Caco-2 (cell line): ENCODE measurements around the gene FABP3. TPM values are rescaled to one million over a fixed set of nuclear protein-coding genes. Genes with fewer than 3 reads are reported as not detected.

Source experiments
- BruUV-seq: library from RNA; stranded (reverse); fragments of 400-500 nt; replicated peaks from 2 replicates; lab custom pipeline; 2021; lab: Mats Ljungman, UMichigan
- CTCF ChIA-PET: fragments of 300-600 bp; sonication (Branson Sonifier 250); formaldehyde crosslinking; loops from one replicate; lab custom pipeline; 2022; ENCODE audit warnings: antibody characterized with exemption; lab: Charles Lee
- POLR2A ChIA-PET: fragments of 300-600 bp; sonication (Branson Sonifier 250); formaldehyde crosslinking; loops from one replicate; lab custom pipeline; 2022; ENCODE audit warnings: antibody characterized with exemption; lab: Charles Lee
- DNase-seq, 2 experiments: peaks; one replicate each; pipeline versions ENCODE4 v3.0.0 to v3.0.0-alpha.2; 2020 to 2022
- H3K27me3 ChIP-seq: replicated peaks from 2 replicates; pipeline ENCODE4 v1.6.0; 2011; ENCODE audit warnings: low read length; ENCODE audit not compliant: control insufficient read depth, insufficient read depth
- H3K36me3 ChIP-seq: 2 replicates; pipeline ENCODE4 v1.5.1; 2011; ENCODE audit warnings: low read length; ENCODE audit not compliant: control insufficient read depth, insufficient read depth
- H3K4me1 ChIP-seq: fragments of 250-450 bp; sonication (Bioruptor Pico); 2 replicates; pipeline ENCODE4 v1.5.1; 2020; ENCODE audit warnings: mild to moderate bottlenecking
- H3K4me3 ChIP-seq: 2 replicates; pipeline ENCODE4 v1.5.1; 2011; ENCODE audit warnings: low read depth, mild to moderate bottlenecking, control low read depth, low read length
- H3K9me3 ChIP-seq: fragments of 250-450 bp; sonication (Bioruptor Pico); 2 replicates; pipeline ENCODE4 v1.5.1; 2020; ENCODE audit warnings: mild to moderate bottlenecking, moderate library complexity
- H3K27ac Mint-ChIP-seq: one replicate; pipeline ENCODE4 v1.8.0; 2022; ENCODE audit warnings: mixed read lengths; ENCODE audit not compliant: unreplicated experiment
- H3K27me3 Mint-ChIP-seq: one replicate; pipeline ENCODE4 v1.8.0; 2022; ENCODE audit warnings: mixed read lengths; ENCODE audit not compliant: insufficient read depth, unreplicated experiment
- H3K36me3 Mint-ChIP-seq: one replicate; pipeline ENCODE4 v1.8.0; 2022; ENCODE audit warnings: mild to moderate bottlenecking, mixed read lengths; ENCODE audit not compliant: insufficient read depth, unreplicated experiment
- H3K4me1 Mint-ChIP-seq: one replicate; pipeline ENCODE4 v1.8.0; 2022; ENCODE audit warnings: low read depth, mixed read lengths; ENCODE audit not compliant: unreplicated experiment
- H3K4me3 Mint-ChIP-seq: one replicate; pipeline ENCODE4 v1.8.0; 2022; ENCODE audit warnings: mild to moderate bottlenecking, moderate library complexity, mixed read lengths; ENCODE audit not compliant: unreplicated experiment
- H3K9me3 Mint-ChIP-seq: one replicate; pipeline ENCODE4 v1.8.0; 2022; ENCODE audit warnings: mixed read lengths; ENCODE audit not compliant: unreplicated experiment
- CTCF ChIP-seq, 2 experiments: fragments of 200-600 bp in 1 of 2; IDR thresholded peaks; 1 replicate in 1 of 2; 2 replicates in 1 of 2; pipeline versions ENCODE4 v1.5.1 to v1.8.0; 2011 to 2022; ENCODE audit warnings: antibody characterized with exemption in 1 of 2, control low read depth in 1 of 2, inconsistent platforms in 1 of 2, low read depth in 1 of 2, low read length in 1 of 2, mild to moderate bottlenecking in 1 of 2, moderate library complexity in 1 of 2; ENCODE audit not compliant: insufficient read depth in 1 of 2, severe bottlenecking in 1 of 2, unreplicated experiment in 1 of 2
- intact Hi-C: fragments of 100-400 bp; cut with micrococcal nuclease; formaldehyde crosslinking; loops from one replicate; pipeline ENCODE4 v1.10.0; 2022; ENCODE audit not compliant: unreplicated experiment
- total RNA-seq: library from RNA; stranded (reverse); gene quantifications from 2 replicates; pipeline ENCODE4 v1.2.3, GENCODE V29; 2022

Gene FABP3
- total RNA-seq, 1 experiment from 2014 or later: 12.1 TPM

DNA sequence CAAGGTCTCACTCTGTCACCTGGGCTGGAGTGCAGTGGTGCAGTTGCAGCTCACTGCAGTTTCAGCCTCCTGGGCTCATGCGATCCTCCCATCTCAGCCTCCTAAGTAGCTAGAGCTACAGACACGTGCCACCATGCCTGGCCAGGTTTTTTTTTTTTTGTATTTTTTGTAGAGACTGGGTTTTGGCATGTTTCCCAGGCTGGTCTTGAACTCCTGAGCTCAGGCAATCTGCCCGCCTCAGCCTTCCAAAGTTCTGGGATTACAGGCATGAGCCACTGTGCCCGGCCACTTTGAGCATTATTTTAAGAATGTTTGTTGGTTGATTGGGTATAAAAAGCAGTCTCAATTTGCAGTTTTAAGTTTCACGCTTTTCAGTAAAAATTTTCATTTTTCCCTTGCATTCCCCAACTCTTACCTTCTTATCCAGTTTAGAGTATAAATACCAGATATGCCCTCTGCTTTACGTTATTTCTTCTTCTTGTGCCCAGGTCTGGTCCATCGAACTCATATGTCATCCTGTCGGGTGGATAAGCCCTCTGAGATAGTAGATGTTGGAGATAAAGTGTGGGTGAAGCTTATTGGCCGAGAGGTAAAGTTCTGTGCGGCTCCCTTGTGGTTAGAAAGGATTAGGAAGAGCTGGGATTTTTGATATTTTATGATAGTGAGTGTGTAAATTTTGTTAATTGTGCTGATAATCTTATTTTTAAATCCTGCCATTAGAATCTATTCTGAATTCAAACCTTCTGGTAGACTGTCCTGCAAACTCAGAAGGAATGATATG, 36.0 kb downstream of the FABP3 start:
- no peaks in the 10 kb centered on the region for H3K9me3 ChIP-seq
- H3K4me1 ChIP-seq: no peaks in the 10 kb centered on the region
- Mint-ChIP-seq H3K27me3 (no peaks in the 10 kb centered on the region), H3K4me1 (no peaks in the 10 kb centered on the region), H3K27ac (no peak overlapping the region), H3K9me3 (no peaks in the 10 kb centered on the region), H3K4me3 (no peak overlapping the region), H3K36me3 (peaks cover 6% of the 10 kb centered on the region)
- intact Hi-C loops: no loop called here
- no peak for DNase-seq
- ChIA-PET POLR2A (no interaction called here), CTCF (no interaction called here)
- H3K27me3 ChIP-seq: no peaks in the 10 kb centered on the region
- TF ChIP-seq CTCF (IDR thresholded peaks at IDR 0.05; ENCODE audit: insufficient read depth in 1 of 2, low read depth in 1 of 2, low read length in 1 of 2, severe bottlenecking in 1 of 2, unreplicated experiment in 1 of 2): no peak
- BruUV-seq: no TSS peak
- H3K4me3 ChIP-seq: no peak overlapping the region
- H3K36me3 ChIP-seq: no peaks in the 10 kb centered on the region

GRCh38 chr1:31335007-31335406, 37.9 kb downstream of the FABP3 start:
- TF ChIP-seq CTCF (IDR thresholded peaks at IDR 0.05; ENCODE audit: insufficient read depth in 1 of 2, low read depth in 1 of 2, low read length in 1 of 2, severe bottlenecking in 1 of 2, unreplicated experiment in 1 of 2): peak in 1 of 2 experiments; percentile 46
- no peak overlapping the region for H3K27ac Mint-ChIP-seq
- H3K36me3 Mint-ChIP-seq: peaks cover 6% of the 10 kb centered on the region
- H3K4me3 ChIP-seq: no peak overlapping the region
- BruUV-seq: no TSS peak
- no peak overlapping the region for H3K4me3 Mint-ChIP-seq
- H3K9me3 ChIP-seq: no peaks in the 10 kb centered on the region
- no peaks in the 10 kb centered on the region for H3K27me3 Mint-ChIP-seq
- POLR2A ChIA-PET: no interaction called here
- H3K27me3 ChIP-seq: no peaks in the 10 kb centered on the region
- H3K36me3 ChIP-seq: no peaks in the 10 kb centered on the region
- peak in 1 of 2 experiments; percentile 33 for DNase-seq
- intact Hi-C loops: loop anchor here (1.0 kb wide), 1 partner anchor 151 kb away; no protein-coding TSS in a partner anchor
- H3K4me1 ChIP-seq: no peaks in the 10 kb centered on the region
- CTCF ChIA-PET: interaction anchor here (1.3 kb wide), 1 partner anchor 149 kb away, joined by 3 read pairs; no protein-coding TSS in a partner anchor
- no peaks in the 10 kb centered on the region for H3K4me1 Mint-ChIP-seq
- H3K9me3 Mint-ChIP-seq: no peaks in the 10 kb centered on the region

- H3K9me3 Mint-ChIP-seq: no peaks in the 10 kb centered on the region
- Histone ChIP-seq H3K4me1 (no peaks in the 10 kb centered on the region), H3K9me3 (no peaks in the 10 kb centered on the region), H3K4me3 (no peak overlapping the region), H3K27me3 (no peaks in the 10 kb centered on the region), H3K36me3 (no peaks in the 10 kb centered on the region)
- CTCF ChIA-PET: no interaction called here
- no peaks in the 10 kb centered on the region for H3K36me3 Mint-ChIP-seq
- H3K27ac Mint-ChIP-seq: peak overlapping the region; percentile 39
- H3K4me3 Mint-ChIP-seq: no peak overlapping the region
- intact Hi-C loops: no loop called here
- TF ChIP-seq CTCF (IDR thresholded peaks at IDR 0.05; ENCODE audit: insufficient read depth in 1 of 2, low read depth in 1 of 2, low read length in 1 of 2, severe bottlenecking in 1 of 2, unreplicated experiment in 1 of 2): no peak
- no peak for DNase-seq
- H3K27me3 Mint-ChIP-seq: no peaks in the 10 kb centered on the region
- POLR2A ChIA-PET: interaction anchor here (0.6 kb wide), 1 partner anchor 46 kb away, joined by 4 read pairs; no protein-coding TSS in a partner anchor
- H3K4me1 Mint-ChIP-seq: no peaks in the 10 kb centered on the region
- no TSS peak for BruUV-seq
Measured at GRCh38 chr1:31327381-31327780, 45.5 kb downstream of the FABP3 start.
